GM21515 (cell line): ENCODE data around the gene CFAP44.
"Not testable (repeated sequence)": the region's sequence is repeated elsewhere in the genome, so short reads cannot be mapped to it uniquely, and the experiment has no call there.

Source experiments
- ATAC-seq: cut with Tn5 transposase; IDR thresholded peaks from one replicate; pipeline ENCODE4 v1.9.1; 2021; ENCODE audit not compliant: unreplicated experiment

Gene CFAP44, protein sequence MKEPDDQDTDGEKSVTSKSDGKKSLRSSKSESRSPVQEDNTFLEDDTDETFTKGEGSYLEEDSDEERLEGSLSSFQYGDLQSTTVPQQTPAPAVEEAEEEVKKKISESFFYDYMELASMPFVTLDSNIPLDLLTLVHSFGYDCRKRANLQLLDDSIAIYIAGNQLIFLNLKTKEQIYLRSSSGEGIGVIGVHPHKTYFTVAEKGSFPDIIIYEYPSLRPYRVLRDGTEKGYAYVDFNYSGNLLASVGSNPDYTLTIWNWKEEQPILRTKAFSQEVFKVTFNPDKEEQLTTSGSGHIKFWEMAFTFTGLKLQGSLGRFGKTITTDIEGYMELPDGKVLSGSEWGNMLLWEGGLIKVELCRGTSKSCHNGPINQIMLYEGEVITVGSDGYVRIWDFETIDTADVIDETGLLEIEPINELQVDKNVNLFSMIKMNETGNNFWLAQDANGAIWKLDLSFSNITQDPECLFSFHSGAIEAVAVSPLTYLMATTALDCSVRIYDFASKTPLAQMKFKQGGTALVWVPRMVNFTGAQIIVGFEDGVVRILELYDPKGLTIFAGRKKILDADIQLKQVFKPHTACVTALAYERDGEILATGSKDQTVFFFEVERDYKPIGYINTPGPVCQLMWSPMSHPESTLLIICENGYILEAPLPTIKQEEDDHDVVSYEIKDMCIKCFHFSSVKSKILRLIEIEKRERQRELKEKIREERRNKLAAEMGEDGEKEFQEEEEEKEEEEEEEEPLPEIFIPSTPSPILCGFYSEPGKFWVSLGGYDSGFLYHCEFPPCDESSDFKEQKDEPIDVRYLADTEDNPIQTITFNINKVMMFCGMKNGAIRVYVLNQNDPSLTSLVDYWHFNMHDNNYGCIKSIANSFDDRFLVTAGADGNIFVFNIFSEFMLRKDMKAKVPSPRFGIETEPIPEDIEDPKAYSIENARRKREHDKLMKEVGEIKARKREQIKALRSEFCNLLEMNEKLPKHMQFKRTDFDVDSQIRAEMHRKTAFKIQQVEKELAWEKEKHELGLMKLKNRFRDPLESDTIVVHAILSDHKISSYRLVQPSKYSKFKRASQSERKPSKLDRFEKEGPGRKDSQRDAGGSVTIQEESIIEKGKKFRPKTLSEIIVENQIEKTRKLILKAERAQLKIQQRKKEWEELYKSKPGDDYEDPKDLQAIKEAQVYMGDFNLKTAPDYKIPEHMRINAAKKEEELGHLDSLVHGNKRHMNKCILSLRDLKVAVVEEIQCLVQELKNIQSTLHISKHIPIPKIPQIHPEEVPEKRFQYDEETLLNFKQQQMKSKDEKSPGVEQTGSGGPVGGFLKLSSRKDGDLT (N-terminal part only)

GRCh38 chr3:113441051-113441770, at the start of gene CFAP44:
TSS of gene CFAP44 (minus strand) at chr3:113441493. CDS start at chr3:113433664, 7,829 bp downstream.
- no peak for ATAC-seq

DNA sequence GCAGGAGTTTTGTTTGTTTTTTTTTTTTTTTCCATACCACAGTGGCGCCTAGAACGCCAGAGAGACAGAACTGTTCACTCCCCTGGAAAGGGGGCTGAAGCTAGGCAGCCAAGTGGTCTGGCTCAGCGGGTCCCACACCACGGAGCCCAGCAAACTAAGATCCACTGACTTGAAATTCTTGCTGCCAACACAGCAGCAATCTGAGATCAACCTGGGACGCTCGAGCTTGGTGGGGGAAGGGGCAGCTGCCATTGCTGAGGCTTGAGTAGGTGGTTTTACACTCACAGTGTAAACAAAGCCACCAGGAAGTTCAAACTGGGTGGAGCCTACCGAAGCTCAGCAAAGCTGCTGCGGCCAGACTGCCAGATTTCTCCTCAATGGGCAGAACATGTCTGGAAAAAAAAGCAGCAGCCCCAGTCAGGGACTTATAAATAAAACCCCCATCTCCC, 43.9 kb upstream of the CFAP44 start:
- no peak for ATAC-seq

- ATAC-seq, result no peak
Measured at GRCh38 chr3:113468539-113468938, 27.2 kb upstream of the CFAP44 start.

DNA sequence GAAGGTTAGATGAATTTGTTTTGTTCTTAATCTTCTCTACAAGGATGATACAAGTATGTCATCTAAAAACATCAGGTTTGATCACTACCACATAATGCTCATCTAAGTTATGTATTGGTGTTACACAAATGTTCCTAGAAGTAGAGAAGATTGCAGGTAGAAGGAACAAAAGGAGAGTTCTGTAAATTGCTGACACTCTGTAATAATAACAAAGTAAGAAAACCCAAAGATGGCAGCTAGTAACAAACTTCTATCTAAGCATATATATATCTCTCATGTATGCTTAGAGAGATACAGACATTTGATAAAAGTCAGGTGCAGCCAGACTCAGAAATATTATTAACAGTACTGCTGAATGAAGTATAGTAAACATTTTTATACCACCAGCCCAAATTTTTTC, 20.2 kb upstream of the CFAP44 start:
- no peak for ATAC-seq

DNA sequence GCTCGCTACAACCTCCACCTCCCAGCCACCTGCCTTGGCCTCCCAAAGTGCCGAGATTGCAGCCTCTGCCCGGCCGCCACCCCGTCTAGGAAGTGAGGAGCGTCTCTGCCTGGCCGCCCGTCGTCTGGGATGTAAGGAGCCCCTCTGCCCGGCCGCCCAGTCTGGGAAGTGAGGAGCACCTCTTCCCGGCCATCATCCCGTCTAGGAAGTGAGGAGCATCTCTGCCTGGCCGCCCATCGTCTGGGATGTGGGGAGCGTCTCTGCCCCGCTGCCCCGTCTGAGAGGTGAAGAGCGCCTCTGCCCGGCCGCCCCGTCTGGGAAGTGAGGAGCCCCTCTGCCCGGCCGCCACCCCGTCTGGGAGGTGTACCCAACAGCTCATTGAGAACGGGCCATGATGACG, 17.3 kb upstream of the CFAP44 start:
- ATAC-seq, result not testable (repeated sequence)

DNA sequence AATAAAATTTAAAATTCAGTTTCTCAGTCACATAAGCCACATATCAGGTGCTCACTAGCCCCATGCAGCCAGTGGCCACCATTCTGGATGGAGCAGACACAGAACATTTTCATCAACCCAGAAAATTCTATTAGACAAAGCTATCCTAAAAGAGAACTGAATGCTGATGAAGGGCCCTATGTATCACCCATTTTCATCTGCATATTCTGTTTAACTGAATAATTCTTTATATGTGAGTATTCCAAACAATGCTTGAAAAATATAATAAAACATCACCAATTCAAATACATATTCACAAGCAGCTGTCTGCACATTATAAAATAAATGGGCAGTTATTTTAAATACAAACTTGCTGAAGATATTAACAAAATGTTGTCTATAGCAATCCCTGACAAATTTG, 14.2 kb upstream of the CFAP44 start:
- no peak for ATAC-seq

DNA sequence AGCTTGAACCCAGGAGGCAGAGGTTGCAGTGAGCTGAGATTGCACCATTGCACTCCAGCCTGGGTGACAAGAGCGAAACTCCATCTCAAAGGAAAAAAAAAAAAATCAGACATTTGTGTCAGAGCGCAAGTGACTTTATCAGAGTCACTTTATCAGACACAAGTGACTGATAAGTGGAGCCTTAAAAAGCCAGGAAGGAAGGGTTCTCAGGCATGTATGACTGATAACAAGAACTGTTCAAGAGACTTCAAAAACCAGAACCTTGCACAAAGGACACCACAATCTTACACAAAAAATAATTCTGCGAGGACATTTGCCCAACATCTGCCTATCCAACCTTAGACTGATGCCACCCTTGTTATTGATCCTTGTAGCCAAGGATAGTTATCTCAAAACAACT, 13.3 kb upstream of the CFAP44 start:
- ATAC-seq, result no peak

GRCh38 chr3:113454057-113454456, 12.8 kb upstream of the CFAP44 start:
- no peak for ATAC-seq

DNA sequence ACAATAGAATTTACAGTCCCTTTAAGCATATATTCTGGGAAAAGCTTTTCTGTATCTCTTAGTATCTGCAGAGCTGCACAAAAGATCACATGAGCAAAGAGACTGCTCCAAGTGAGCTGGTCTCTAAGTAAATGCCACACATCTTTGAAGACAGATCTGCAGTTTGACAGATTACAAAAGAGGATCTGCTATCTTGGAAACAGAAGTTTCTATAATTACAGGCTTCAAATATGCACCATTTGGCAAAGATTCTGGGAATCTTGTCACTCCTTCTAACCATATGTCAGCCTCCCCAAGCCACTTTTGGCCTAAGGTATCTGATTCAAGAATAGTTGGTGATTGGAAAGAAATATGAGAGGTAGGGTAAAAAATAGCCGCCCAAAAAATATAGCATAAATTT, 9.6 kb upstream of the CFAP44 start:
- no peak for ATAC-seq

DNA sequence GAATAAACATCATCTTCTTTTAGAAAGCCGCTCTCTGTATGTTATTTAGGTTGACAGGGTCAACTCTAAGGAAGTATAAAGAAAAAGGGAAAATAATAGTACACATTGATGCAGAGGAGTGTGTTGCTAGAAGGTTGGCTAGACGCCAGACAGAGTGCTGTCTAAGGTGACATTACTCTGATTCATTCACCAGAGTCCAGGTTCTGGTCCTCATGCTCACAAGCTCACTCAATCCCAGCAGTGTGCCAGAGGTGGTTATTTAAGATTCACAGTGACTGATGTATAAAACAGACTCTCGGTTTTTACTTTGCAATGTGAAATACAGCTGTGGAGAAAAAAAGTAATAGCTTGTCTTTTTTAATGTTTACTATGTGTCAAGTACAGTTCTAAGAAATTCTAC, 1.7 kb downstream of the CFAP44 start:
- no peak for ATAC-seq

- no peak for ATAC-seq
Measured at GRCh38 chr3:113438224-113438623, 3.1 kb downstream of the CFAP44 start.

GRCh38 chr3:113437411-113437810, 3.9 kb downstream of the CFAP44 start:
- no peak for ATAC-seq

- no peak for ATAC-seq
Measured at GRCh38 chr3:113436809-113437208, 4.5 kb downstream of the CFAP44 start.

GRCh38 chr3:113431811-113432210, 9.5 kb downstream of the CFAP44 start:
- no peak for ATAC-seq

DNA sequence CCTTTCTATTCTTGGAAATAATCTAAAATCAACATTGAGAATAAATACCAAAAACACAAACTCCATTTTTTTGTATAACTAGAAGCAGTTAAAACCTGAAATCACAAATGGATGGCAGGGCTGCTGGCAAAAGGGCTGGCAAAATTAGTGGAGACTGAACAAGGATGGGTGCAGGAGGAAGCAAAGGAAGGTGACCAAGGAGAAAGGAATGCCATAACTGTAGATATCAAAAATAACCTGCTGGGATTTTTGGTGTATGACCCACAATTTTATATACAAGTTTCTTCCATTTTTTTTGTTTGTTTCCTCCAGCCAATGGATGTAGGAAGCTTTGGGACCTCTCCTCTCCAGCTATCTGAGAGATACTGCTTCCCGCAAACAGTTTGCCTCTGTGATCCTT, 12.7 kb downstream of the CFAP44 start:
- no peak for ATAC-seq

DNA sequence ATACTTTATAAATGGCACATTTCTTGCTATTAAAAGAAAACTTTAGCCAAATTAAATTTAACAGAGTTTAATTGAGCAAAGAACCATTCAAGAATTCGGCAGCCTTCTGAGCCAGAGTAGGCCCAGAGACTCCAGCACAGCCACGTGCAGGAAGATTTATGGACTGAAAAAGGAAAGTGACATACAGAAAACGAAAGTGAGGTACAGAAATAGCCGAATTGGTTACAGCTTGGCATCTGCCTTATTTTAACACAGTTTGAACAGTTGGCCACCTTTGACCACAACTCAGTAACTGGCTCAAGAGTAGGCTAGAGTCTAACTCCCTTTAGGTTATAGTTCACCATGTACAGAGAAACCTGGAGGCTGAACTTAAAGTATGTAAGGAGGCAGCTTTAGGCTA, 17.6 kb downstream of the CFAP44 start:
- no peak for ATAC-seq

DNA sequence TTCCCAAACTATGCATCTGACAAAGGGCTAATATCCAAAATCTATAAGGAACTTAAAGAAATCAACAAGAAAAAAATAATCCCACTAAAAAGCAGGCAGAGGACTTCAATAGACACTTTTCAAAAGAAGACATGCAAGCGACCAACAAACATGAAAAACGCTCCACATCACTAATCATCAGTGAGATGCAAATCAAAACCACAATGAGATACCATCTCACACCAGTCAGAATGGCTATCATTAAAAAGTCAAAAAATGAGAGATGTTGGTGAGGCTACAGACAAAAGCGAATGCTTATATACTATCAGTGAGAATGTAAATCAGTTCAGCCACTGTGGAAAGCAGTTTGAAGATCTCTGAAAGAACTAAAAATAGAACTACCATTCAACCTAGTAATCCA, 20.2 kb downstream of the CFAP44 start:
- no peak for ATAC-seq

DNA sequence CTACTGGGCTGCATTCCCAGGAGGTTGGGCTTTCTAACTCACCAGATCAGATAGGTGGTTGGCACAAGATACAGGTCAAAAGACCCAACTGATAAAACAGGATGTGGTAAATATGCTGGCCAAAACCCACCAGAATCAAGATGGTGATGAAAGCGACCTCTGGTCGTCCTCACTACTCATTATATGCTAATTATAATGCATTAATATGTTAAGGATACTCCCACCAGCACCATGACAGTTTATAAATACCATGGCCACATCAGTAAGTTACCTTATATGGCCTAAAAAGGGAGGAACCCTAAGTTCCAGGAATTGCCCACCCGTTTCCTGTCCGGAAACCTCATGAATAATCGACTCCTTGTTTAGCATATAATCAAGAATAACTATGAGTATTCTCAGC, 31.6 kb downstream of the CFAP44 start:
- no peak for ATAC-seq

GRCh38 chr3:113405180-113405579, 36.1 kb downstream of the CFAP44 start:
- no peak for ATAC-seq

GRCh38 chr3:113404637-113405036, 36.7 kb downstream of the CFAP44 start:
- ATAC-seq, result no peak
